K562 (cell line): ENCODE measurements around the gene GRB10. TPM values are rescaled to one million over a fixed set of nuclear protein-coding genes. Genes with fewer than 3 reads are reported as not detected.

ENCODE experiments used
- ATAC-seq: fragments of 200-7000 bp; cut with Tn5 transposase; 3 replicates; pipeline ENCODE4 v1.9.1; 2020; ENCODE audit warnings: moderate library complexity
- BruUV-seq: library from RNA; stranded (reverse); fragments of 400-500 nt; replicated peaks from 2 replicates; lab custom pipeline; 2021; lab: Mats Ljungman, UMichigan
- CTCF ChIA-PET: fragments of 300-600 bp; formaldehyde crosslinking; extraction: SDS; loops from one replicate; lab custom pipeline; 2021; ENCODE audit warnings: low intra/inter-chr PET ratio; lab: Yijun Ruan, JAX
- POLR2A ChIA-PET: fragments of 300-600, 350-650 bp; sonication (Branson Sonifier 250); formaldehyde crosslinking; extraction: SDS; loops from one replicate; lab custom pipeline; 2021; ENCODE audit warnings: antibody characterized with exemption, inconsistent platforms; lab: Yijun Ruan, JAX
- DNase-seq, 4 experiments: peaks; one replicate each; pipeline versions ENCODE4 v3.0.0 to v3.0.0-alpha.2; 2011 to 2018; ENCODE audit warnings: low spot score in 3 of 4, mixed read lengths in 3 of 4; ENCODE audit errors: extremely low read depth in 1 of 4
- FAIRE-seq: peaks from 2 replicates; lab custom pipeline; 2011; peaks lifted over from hg19 to GRCh38; lab: Jason Lieb, UNC
- H2AFZ ChIP-seq: 2 replicates; pipeline ENCODE4 v1.6.0; 2011; ENCODE audit warnings: low read depth, low read length, control low read depth, inconsistent platforms
- H3K27ac ChIP-seq: fragments of 200-600 bp; 3 replicates; pipeline ENCODE4 v1.8.0; 2011; ENCODE audit warnings: low read depth, mild to moderate bottlenecking, control low read depth, inconsistent platforms, low read length, moderate library complexity, mixed read lengths; ENCODE audit errors: extremely low read depth
- H3K27me3 ChIP-seq, 2 experiments: fragments of 300-600 bp in 1 of 2; 2 replicates in 1 of 2; 3 replicates in 1 of 2; pipeline versions ENCODE4 v1.6.0 to v1.8.0; 2011; ENCODE audit warnings: inconsistent platforms in 2 of 2, low read length in 2 of 2, mild to moderate bottlenecking in 1 of 2, mixed read lengths in 1 of 2, moderate library complexity in 1 of 2; ENCODE audit not compliant: control insufficient read depth in 2 of 2, insufficient read depth in 2 of 2
- H3K36me3 ChIP-seq: fragments of 300-600 bp; 3 replicates; pipeline ENCODE4 v1.8.0; 2011; ENCODE audit warnings: mild to moderate bottlenecking, low read length, inconsistent platforms; ENCODE audit not compliant: control insufficient read depth, insufficient read depth
- H3K4me1 ChIP-seq, 2 experiments: fragments of 200-600 bp in 1 of 2; replicated peaks in 1 of 2; 2 replicates in 1 of 2; 3 replicates in 1 of 2; pipeline versions ENCODE4 v1.5.1 to v1.8.0; 2011; ENCODE audit warnings: inconsistent platforms in 2 of 2, low read length in 2 of 2, mild to moderate bottlenecking in 1 of 2, mixed read lengths in 1 of 2, moderate library complexity in 1 of 2; ENCODE audit not compliant: control insufficient read depth in 2 of 2, insufficient read depth in 2 of 2
- H3K4me2 ChIP-seq: 2 replicates; pipeline ENCODE4 v1.6.1; 2011; ENCODE audit warnings: low read length, control low read depth, inconsistent platforms, mixed read lengths; ENCODE audit not compliant: insufficient read depth
- H3K4me3 ChIP-seq: fragments of 200-600 bp; sonication (generic), shearing (Covaris generic); 2 replicates; pipeline ENCODE4 v1.5.1; 2016; ENCODE audit warnings: control low read depth, inconsistent platforms
- H3K79me2 ChIP-seq: fragments of 200-600 bp; 3 replicates; pipeline ENCODE4 v1.8.0; 2011; ENCODE audit warnings: low read length, inconsistent platforms; ENCODE audit not compliant: control insufficient read depth, insufficient read depth
- H3K9ac ChIP-seq, 2 experiments: 2 replicates each; pipeline versions ENCODE4 v1.6.0 to v1.6.1; 2011; ENCODE audit warnings: low read depth in 2 of 2, low read length in 2 of 2, control low read depth in 1 of 2, inconsistent platforms in 1 of 2, mild to moderate bottlenecking in 1 of 2, mixed read lengths in 1 of 2; ENCODE audit not compliant: insufficient read depth in 1 of 2
- H3K9me1 ChIP-seq: one replicate; pipeline ENCODE4 v1.6.0; 2011; ENCODE audit warnings: inconsistent platforms, mild to moderate bottlenecking, low read length, moderate library complexity; ENCODE audit not compliant: control insufficient read depth, insufficient read depth
- H3K9me3 ChIP-seq: replicated peaks from 2 replicates; pipeline ENCODE4 v1.5.1; 2011; ENCODE audit warnings: low read depth, low read length, inconsistent platforms; ENCODE audit not compliant: control insufficient read depth, insufficient read depth
- H4K20me1 ChIP-seq: replicated peaks from 2 replicates; pipeline ENCODE4 v1.6.1; 2011; ENCODE audit warnings: low read length, inconsistent platforms, mixed read lengths; ENCODE audit not compliant: control insufficient read depth, insufficient read depth
- FOXJ2 ChIP-seq: fragments of 200-800 bp; sonication (Bioruptor generic); IDR thresholded peaks from 2 replicates; pipeline ENCODE4 v1.6.1; 2016; ENCODE audit warnings: missing genetic modification characterization, missing compliant biosample characterization
- HDAC2 ChIP-seq: fragments of 450-650 bp; IDR thresholded peaks from 2 replicates; pipeline ENCODE4 v1.6.1; 2016; ENCODE audit warnings: mild to moderate bottlenecking
- HDAC3 ChIP-seq: fragments of 450-650 bp; IDR thresholded peaks from 2 replicates; pipeline ENCODE4 v1.6.1; 2018; ENCODE audit warnings: borderline replicate concordance, mild to moderate bottlenecking, moderate library complexity; ENCODE audit not compliant: partially characterized antibody
- KAT7 ChIP-seq: sonication (generic); formaldehyde crosslinking; IDR thresholded peaks from 2 replicates; pipeline ENCODE4 v1.8.0; 2022; ENCODE audit warnings: missing genetic modification reagents, mild to moderate bottlenecking, borderline replicate concordance
- TEAD2 ChIP-seq: fragments of 450-650 bp; IDR thresholded peaks from 2 replicates; pipeline ENCODE4 v1.6.1; 2016; ENCODE audit warnings: missing genetic modification characterization, control low read depth, missing compliant biosample characterization
- ZBTB2 ChIP-seq: fragments of 450-650 bp; IDR thresholded peaks from 2 replicates; pipeline ENCODE4 v1.6.1; 2016; ENCODE audit warnings: antibody characterized with exemption
- WGBS: fragments of 100-300 bp; shearing (Covaris generic); methylation state at CpG from one replicate; pipeline ENCODE4 v1.1.6; 2016; ENCODE audit warnings: low coverage, mixed read lengths; ENCODE audit not compliant: insufficient coverage; ENCODE audit errors: missing lambda C conversion rate; 5-methylcytosine and 5-hydroxymethylcytosine counted together
- in situ Hi-C: fragments of 300-500 bp; cut with MboI; formaldehyde crosslinking; loops from 4 replicates; pipeline ENCODE4 v1.15.0; 2018; ENCODE audit warnings: inconsistent platforms, mixed read lengths
- intact Hi-C: fragments of 100-400 bp; cut with micrococcal nuclease; formaldehyde crosslinking; loops from 2 replicates; pipeline ENCODE4 v1.14.2; 2022
- polyA plus RNA-seq, 8 experiments: library from polyadenylated mRNA; depleted of rRNA in 4 of 8; stranded (reverse) in 5 of 8; unstranded in 3 of 8; fragments of >200 nt; fragmentation: Nextera tagmentation in 2 of 8; fragmentation: Illumina TruSeq in 1 of 8; extraction: Ambion mirVana in 2 of 8; extraction: Trizol in 1 of 8; gene quantifications; 2 replicates each; pipeline versions ENCODE4 v1.2.1 to v1.2.3, GENCODE V29; 2011 to 2014; ENCODE audit warnings: inconsistent platforms in 1 of 8, missing spikeins in 1 of 8
- total RNA-seq, 7 experiments: library from RNA; depleted of rRNA in 6 of 7; stranded (reverse); fragments of >200 nt in 6 of 7; fragmentation: Illumina TruSeq in 2 of 7; extraction: Trizol in 2 of 7; gene quantifications; 2 replicates each; pipeline versions ENCODE4 v1.2.1 to v1.2.3, GENCODE V29; 2011 to 2021; ENCODE audit warnings: low replicate concordance in 1 of 7

The GRB10 gene
- total and polyA plus RNA-seq, 9 of the 15 experiments (the other 6 are each of a cell fraction or from before 2014, with no cell fraction given): 8.9 to 88.5 (median 40.7) TPM

- TF ChIP-seq ZBTB2 (no peak), FOXJ2 (tag) (no peak), TEAD2 (tag) (no peak)
Measured at GRCh38 chr7:50584793-50585408, 197.8 kb downstream of the GRB10 start (continued).

- H3K9ac ChIP-seq: no peak overlapping the region
- no peaks in the 10 kb centered on the region for H3K79me2 ChIP-seq
- H3K27me3 ChIP-seq: no peaks in the 10 kb centered on the region; a peak in 2 of 5 replicates
- H3K4me3 ChIP-seq: no peak overlapping the region
- 0 out of 2 replicates have a peak, but pooled peaks cover 1% of the 10 kb centered on the region for H3K9me3 ChIP-seq
- no peak overlapping the region for H3K27ac ChIP-seq
- no peak overlapping the region for H3K4me2 ChIP-seq
- FAIRE-seq (no peak), DNase-seq (no peak), ATAC-seq (no peak)
- TF ChIP-seq KAT7 (CRISPR knock-in tag) (no peak), HDAC2 (no peak), HDAC3 (no peak)
- ChIA-PET CTCF (no interaction called here), POLR2A (interaction anchor here (0.9 kb wide), 1 partner anchor 50 kb away, joined by 3 read pairs; no protein-coding TSS in a partner anchor)
- 2% methylated on average over 4 of the region's 4 CpGs for WGBS
- no peaks in the 10 kb centered on the region for H3K9me1 ChIP-seq
- no peaks in the 10 kb centered on the region for H3K36me3 ChIP-seq
- H4K20me1 ChIP-seq: no peaks in the 10 kb centered on the region
- BruUV-seq: no TSS peak
- no peaks in the 10 kb centered on the region for H3K4me1 ChIP-seq
- in situ Hi-C loops: no loop called here
- intact Hi-C loops: no loop called here
- no peak overlapping the region for H2AFZ ChIP-seq
Measured at GRCh38 chr7:50584386-50584785, 198.3 kb downstream of the GRB10 start.
